ENCODE data around the gene C3orf18. TPM values are rescaled to one million over a fixed set of nuclear protein-coding genes. Genes with fewer than 3 reads are reported as not detected.
A peak's percentile ranks its signal among the peaks of the same experiment; 100 is the strongest.

Gene C3orf18
- total and polyA plus RNA-seq, 2 experiments from 2014 or later: 2.9 to 5.6 TPM

DNA sequence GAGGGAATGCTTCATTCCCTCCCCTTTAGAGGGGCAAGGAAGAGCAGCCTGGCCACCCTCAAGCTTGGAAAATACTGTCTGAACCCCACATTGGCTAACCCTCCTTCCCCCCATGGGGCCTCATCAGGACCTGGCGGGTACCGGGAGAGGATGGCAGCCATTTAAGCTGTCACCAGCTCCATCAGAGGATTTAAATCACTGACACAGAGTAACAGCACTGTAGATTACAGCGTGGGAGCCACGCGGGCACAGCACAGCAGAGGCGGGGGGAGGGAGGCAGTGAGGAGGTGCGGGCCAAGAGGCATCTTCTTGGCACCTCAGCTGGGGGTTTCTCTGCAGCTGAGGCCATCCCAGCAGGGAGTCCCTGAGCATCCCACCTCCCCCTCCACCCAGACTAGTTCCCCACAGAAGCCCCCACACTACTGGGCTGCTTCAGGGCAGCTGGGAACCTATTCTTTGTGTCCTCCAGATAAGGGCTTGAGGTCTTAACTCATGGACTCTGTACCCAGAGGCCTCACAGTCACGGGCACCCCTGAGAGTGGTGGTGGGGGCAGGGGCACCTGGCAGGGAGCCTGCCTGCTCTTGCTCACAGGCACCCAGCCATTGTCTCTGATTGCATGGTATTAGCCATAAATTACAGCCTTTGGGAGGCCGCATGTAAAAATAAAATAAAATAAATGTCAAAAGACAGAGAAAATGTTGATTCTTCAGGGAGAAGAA is 42.2 kb downstream of the C3orf18 start:
- H3K9me3 ChIP-seq (ENCODE audit: low read depth): no peaks in the 10 kb centered on the region
- no peaks in the 10 kb centered on the region for H3K36me3 ChIP-seq (replicated peaks; ENCODE audit: insufficient read depth, low read depth)
- DNase-seq (ENCODE audit: low spot score): peak; percentile 29
- H3K9me2 ChIP-seq (replicated peaks; ENCODE audit: insufficient read depth): no peaks in the 10 kb centered on the region
- H2AFZ ChIP-seq: no peak overlapping the region
- H3K27ac ChIP-seq: no peak overlapping the region
- H3K79me2 ChIP-seq: no peaks in the 10 kb centered on the region
- H3K27me3 ChIP-seq: peaks cover 10% of the 10 kb centered on the region
- no peak overlapping the region for H3K4me2 ChIP-seq
- 65% methylated on average over 9 of the region's 9 CpGs for WGBS (ENCODE audit: low lambda C conversion rate, missing lambda C conversion rate)
- TF ChIP-seq EZH2 (IDR thresholded peaks at IDR 0.05; ENCODE audit: borderline replicate concordance): no peak
- TF ChIP-seq, protein P1, sequence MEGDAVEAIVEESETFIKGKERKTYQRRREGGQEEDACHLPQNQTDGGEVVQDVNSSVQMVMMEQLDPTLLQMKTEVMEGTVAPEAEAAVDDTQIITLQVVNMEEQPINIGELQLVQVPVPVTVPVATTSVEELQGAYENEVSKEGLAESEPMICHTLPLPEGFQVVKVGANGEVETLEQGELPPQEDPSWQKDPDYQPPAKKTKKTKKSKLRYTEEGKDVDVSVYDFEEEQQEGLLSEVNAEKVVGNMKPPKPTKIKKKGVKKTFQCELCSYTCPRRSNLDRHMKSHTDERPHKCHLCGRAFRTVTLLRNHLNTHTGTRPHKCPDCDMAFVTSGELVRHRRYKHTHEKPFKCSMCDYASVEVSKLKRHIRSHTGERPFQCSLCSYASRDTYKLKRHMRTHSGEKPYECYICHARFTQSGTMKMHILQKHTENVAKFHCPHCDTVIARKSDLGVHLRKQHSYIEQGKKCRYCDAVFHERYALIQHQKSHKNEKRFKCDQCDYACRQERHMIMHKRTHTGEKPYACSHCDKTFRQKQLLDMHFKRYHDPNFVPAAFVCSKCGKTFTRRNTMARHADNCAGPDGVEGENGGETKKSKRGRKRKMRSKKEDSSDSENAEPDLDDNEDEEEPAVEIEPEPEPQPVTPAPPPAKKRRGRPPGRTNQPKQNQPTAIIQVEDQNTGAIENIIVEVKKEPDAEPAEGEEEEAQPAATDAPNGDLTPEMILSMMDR (IDR thresholded peaks at IDR 0.05; ENCODE audit: poor library complexity): no peak
- TF ChIP-seq EZH2phosphoT487 (IDR thresholded peaks at IDR 0.05; ENCODE audit: low read depth, severe bottlenecking, unreplicated experiment): no peak
- no peaks in the 10 kb centered on the region for H4K20me1 ChIP-seq (ENCODE audit: insufficient read depth, poor library complexity, severe bottlenecking)
- peaks cover 4% of the 10 kb centered on the region for H3K4me1 ChIP-seq (ENCODE audit: insufficient read depth)
- no peak overlapping the region for H3K4me3 ChIP-seq

DNA sequence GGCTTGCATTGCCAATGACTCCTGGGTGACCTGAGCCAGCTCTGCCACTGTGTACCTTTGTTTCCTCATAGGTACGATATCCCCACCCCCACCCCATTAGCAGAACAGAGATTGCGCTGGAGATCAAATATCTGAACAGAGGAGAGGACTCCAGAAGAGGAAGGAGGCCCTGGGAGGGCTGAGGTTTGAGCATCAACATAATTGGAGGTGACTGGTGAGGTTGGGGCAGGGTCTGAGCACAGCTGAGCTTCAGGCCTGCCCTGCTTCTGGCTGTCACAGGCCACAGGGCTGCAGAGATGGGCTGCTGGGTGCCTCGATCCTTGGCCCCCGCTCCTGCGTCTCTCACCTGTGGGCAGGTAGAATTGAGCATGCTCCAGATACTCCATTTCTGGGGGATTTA is 42.8 kb downstream of the C3orf18 start:
- peaks cover under 1% of the 10 kb centered on the region for H3K4me1 ChIP-seq (ENCODE audit: insufficient read depth)
- H3K79me2 ChIP-seq: no peaks in the 10 kb centered on the region
- no peak overlapping the region for H3K27ac ChIP-seq
- H3K36me3 ChIP-seq (replicated peaks; ENCODE audit: insufficient read depth, low read depth): no peaks in the 10 kb centered on the region
- no peaks in the 10 kb centered on the region for H3K9me2 ChIP-seq (replicated peaks; ENCODE audit: insufficient read depth)
- H3K4me3 ChIP-seq: no peak overlapping the region
- WGBS (ENCODE audit: low lambda C conversion rate, missing lambda C conversion rate): 79% methylated on average over 5 of the region's 5 CpGs
- DNase-seq (ENCODE audit: low spot score): no peak
- H2AFZ ChIP-seq: no peak overlapping the region
- H3K9me3 ChIP-seq (ENCODE audit: low read depth): no peaks in the 10 kb centered on the region
- H3K4me2 ChIP-seq: no peak overlapping the region
- H3K27me3 ChIP-seq: peaks cover 10% of the 10 kb centered on the region
- TF ChIP-seq, protein P1 (IDR thresholded peaks at IDR 0.05; ENCODE audit: poor library complexity): no peak
- TF ChIP-seq EZH2phosphoT487 (IDR thresholded peaks at IDR 0.05; ENCODE audit: low read depth, severe bottlenecking, unreplicated experiment): no peak
- no peak for TF ChIP-seq EZH2 (IDR thresholded peaks at IDR 0.05; ENCODE audit: borderline replicate concordance)
- no peaks in the 10 kb centered on the region for H4K20me1 ChIP-seq (ENCODE audit: insufficient read depth, poor library complexity, severe bottlenecking)

DNA sequence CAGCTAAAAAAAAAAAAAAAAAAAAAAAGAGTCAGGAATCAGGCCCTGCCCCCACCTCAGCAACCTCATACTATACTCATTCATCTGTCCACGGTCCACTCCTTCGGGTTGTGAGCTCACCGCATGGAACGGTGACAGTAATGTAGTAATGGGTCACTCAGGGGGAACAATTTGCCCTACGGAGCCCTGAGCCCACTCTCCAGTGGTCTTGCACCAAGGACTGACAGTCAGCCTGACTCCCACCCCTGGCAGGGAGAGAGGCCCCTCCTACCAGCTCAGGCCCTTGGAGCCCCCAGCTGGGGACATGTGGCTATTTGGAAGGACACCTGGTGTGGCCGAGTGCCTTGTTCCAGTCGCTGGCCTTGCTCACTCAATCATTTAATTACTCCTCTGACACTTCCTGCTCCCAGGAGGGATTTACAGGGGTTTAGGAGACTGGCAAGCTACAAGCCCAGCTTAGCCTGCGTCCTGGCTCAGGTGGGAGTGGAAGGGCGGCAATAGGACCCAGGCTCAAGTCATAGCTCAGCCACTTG is 44.2 kb downstream of the C3orf18 start:
- Histone ChIP-seq H3K36me3 (replicated peaks; ENCODE audit: insufficient read depth, low read depth) (no peaks in the 10 kb centered on the region), H4K20me1 (ENCODE audit: insufficient read depth, poor library complexity, severe bottlenecking) (no peaks in the 10 kb centered on the region), H3K9me2 (replicated peaks; ENCODE audit: insufficient read depth) (no peaks in the 10 kb centered on the region), H3K27me3 (peaks cover 4% of the 10 kb centered on the region), H3K4me1 (ENCODE audit: insufficient read depth) (no peaks in the 10 kb centered on the region), H2AFZ (no peak overlapping the region), H3K27ac (no peak overlapping the region), H3K79me2 (no peaks in the 10 kb centered on the region), H3K9me3 (ENCODE audit: low read depth) (no peaks in the 10 kb centered on the region), H3K4me3 (no peak overlapping the region), H3K4me2 (no peak overlapping the region)
- no peak for DNase-seq (ENCODE audit: low spot score)
- TF ChIP-seq EZH2 (IDR thresholded peaks at IDR 0.05; ENCODE audit: borderline replicate concordance) (no peak), EZH2phosphoT487 (IDR thresholded peaks at IDR 0.05; ENCODE audit: low read depth, severe bottlenecking, unreplicated experiment) (no peak)
- TF ChIP-seq, protein P1 (IDR thresholded peaks at IDR 0.05; ENCODE audit: poor library complexity): no peak
- 66% methylated on average over 9 of the region's 9 CpGs for WGBS (ENCODE audit: low lambda C conversion rate, missing lambda C conversion rate)
